Mammary epithelial cell (primary cell): ENCODE data around the gene C2CD4C.

Experiments
- CTCF ChIP-seq, 2 donors: IDR thresholded peaks in 1 of 2; conservative IDR thresholded peaks in 1 of 2; 2 replicates each; pipeline ENCODE4 v1.5.1; 2011 to 2012; ENCODE audit warnings: inconsistent platforms in 2 of 2, low read length in 2 of 2, mild to moderate bottlenecking in 2 of 2, control low read depth in 1 of 2, low read depth in 1 of 2; ENCODE audit not compliant: insufficient read depth in 1 of 2; ENCODE audit errors: extremely low read depth in 1 of 2
- EZH2 ChIP-seq: IDR thresholded peaks from 2 replicates; pipeline ENCODE4 v1.6.1; 2012; ENCODE audit warnings: low read length, inconsistent platforms, borderline replicate concordance

DNA sequence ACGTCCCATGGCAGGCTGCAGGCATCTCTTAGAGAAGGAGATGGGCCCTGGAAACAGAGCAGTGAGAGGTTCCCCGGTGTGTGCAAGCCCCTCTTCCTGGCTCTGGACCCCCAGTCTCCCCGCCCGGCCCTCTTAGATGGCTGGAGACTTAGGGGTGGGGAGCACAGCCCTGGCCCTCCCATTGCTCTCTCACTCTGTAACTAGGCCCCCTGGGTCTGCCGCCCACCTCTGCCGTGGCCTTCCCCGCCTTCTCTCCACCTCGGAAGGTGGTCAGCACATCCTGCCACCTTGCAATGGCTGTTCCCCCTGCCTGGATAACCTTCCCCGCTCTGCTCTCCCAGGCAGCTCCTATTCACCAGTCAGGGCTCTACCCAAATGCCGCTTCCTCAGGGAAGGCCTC, 21.8 kb upstream of the C2CD4C start:
- no peak for TF ChIP-seq CTCF (conservative IDR thresholded peaks at IDR 0.05 in 1 of 2, IDR thresholded peaks at IDR 0.05 in 1 of 2; ENCODE audit: extremely low read depth in 1 of 2, insufficient read depth in 1 of 2, low read depth in 1 of 2, low read length in 2 of 2)
- no peak for TF ChIP-seq EZH2
